Stimulated activated CD4-positive, alpha-beta T cell treated with anti-CD3 and anti-CD28 coated beads, Interleukin-1b, Interleukin-23, amount 100 ng/mL, for 24 hours (primary cell): Measurements from ENCODE around the gene EZH2.

Experiments used
- DNase-seq, 4 experiments: peaks; one replicate each; pipeline ENCODE4 v3.0.0-alpha.2; 2020; ENCODE audit warnings: low read depth in 4 of 4, low spot score in 1 of 4

Gene EZH2

DNA sequence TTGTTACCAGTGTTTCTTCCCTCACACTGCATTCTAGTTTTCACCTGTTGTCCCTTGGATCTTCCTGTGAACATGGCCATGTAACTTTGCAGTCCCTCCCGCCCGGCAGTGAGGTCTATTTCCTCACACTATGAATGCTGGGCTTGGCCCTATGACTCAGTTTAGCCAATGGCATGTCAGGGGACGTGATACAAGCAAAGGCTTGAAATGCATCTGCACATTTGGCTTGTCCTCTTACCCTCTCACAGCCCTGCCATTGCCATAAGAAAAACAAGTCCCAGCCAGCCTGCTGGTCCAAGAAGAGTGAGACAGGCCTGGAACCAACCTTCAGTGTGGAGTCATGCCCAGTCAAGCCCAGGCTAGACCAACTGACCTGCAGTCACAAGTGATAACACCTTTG, 17.1 kb upstream of the EZH2 start:
- no peak for DNase-seq

- no peak for DNase-seq
Observed at GRCh38 chr7:148898845-148899484, 14.9 kb upstream of the EZH2 start.

DNA sequence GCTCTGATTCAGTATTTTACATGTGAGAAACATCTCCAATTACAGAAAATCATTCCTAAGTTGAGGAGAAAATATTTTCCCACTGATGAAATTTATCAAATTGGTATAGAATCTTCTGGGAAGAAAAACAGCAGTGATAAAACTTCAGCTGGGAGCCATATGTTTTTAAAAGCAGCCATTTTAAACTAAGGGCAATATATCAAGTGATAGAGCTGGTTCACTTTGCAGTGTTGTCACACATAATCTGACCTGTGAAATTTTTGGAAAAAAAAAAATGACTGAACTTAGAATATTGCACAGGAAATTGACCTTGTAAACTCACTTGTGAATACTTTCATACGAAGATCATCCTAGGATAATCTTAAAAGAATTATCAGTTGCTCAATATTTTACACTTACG, 10.5 kb upstream of the EZH2 start:
- no peak for DNase-seq

- no peak for DNase-seq
Observed at GRCh38 chr7:148893071-148893470, 9.0 kb upstream of the EZH2 start.

DNA sequence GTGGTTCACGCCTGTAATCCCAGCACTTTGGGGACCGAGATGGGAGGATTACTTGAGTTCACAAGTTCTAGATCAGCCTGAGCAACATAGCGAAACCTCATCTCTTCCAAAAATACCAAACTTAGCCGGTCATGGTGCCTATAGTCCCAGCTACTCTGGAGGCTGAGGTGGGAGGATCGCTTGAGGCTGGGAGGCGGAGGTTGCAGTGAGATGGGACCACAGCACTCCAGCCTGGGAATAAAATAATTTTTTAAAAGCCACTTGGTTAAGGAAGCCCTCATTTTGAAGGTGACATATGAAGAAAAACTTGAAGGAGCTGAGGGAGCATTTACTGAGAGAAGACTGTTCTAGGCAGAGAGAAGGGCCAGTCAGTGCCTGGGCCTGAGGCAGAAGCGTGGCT, 4.2 kb upstream of the EZH2 start:
- DNase-seq, result no peak

- no peak for DNase-seq
Observed at GRCh38 chr7:148886844-148887243, 2.8 kb upstream of the EZH2 start.

GRCh38 chr7:148884299-148885022, 370 bp upstream of the EZH2 start:
- DNase-seq, result peak; percentile 75 to 91 (median 83)

DNA sequence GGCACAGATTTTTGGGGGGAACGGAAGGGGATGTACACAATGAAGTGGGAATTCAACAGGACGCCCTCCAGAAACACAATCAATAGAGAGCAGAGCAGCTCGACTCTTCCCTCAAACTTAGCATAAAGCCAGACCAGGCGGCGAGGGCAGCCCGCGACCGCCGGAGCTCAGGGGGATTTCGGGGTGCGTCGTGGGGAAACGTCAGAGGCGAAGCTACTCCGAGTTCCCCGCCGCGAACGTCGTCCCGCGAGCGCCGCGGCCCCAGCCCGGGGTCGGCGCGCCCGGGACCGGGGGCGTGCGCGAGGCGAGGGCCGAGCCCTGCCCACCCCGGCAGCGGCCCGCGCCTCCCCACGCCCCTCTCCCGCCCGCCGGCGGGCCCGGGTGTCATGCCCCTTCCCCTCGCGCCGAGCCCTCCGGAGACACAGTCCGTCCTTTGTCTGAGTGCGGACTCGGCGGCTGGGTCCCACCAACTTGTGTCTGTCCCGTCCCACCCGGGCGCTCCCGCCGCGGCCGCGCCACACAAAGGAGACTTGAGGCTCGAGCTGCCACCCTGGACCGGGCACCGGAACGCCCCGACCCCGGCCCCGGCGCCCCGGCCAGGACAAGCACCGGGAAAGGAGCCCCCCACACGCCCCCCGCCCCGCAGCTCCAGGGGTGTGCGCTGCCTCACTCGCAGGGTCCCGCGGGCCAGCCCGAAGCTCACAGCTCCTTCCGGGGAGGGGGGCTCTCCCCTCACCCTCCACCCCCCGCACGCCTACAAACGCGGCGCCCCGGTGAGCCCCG, 634 bp downstream of the EZH2 start:
- peak in 3 of 4 experiments; percentile 16 to 35 (median 29) for DNase-seq

- DNase-seq, result no peak
Observed at GRCh38 chr7:148882841-148883265, 1.2 kb downstream of the EZH2 start.

DNA sequence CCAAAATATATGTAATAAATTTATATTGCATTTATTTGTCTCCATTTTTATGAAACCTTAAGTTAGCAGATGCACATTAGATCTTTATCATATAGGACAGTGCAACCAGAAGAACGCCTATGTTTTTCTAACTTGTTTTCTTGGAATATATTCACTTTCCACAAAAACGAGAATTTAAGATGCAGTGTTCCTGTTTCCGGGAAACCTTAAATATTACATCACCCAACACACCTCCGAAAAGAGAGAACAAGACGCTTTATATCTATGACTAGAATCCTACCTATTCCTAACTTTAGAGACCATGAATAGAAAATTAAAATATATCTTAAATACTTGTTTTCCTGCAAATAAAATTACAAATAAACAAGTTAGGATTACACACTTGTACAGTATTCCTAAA, 1.9 kb downstream of the EZH2 start:
- DNase-seq, result no peak

GRCh38 chr7:148878317-148878716, 5.8 kb downstream of the EZH2 start:
- no peak for DNase-seq

DNA sequence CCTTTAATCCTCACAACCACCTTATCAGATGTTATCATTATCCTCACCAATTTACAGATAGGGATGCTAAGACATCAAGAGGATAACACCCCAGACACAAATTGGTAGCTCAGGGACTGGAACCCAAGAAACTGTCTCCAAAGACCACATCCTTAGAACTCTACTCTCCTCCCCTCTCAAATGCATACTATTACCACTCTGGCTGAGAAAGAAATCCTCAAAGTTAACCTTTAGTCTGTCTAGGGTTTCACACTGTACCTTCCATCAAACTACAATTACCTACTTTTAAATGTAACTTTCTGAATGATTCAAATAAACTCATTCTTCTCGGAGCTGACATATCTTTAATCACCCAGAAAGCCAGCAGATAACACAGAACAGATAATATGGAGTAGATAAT, 6.6 kb downstream of the EZH2 start:
- no peak for DNase-seq

DNA sequence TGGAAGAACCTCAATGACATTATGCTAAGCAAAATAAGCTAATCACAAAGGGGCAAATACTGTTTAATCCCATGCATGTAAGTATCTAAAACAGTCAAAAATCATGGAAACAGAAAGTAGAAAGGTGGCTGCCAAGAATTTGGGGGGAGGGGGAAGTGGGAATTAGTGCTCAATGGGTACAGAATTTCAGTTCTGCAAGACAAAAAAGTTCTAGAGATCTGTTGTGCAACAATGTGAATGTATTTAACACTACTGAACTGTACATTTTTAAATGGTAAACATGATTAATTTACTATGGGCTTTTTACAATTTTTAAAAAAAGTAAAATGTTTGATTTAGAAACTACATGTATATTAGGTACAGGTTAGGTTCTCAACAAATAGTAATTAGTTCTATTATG, 11.9 kb downstream of the EZH2 start:
- DNase-seq, result no peak

GRCh38 chr7:148871551-148871950, 12.5 kb downstream of the EZH2 start:
- no peak for DNase-seq

GRCh38 chr7:148871030-148871429, 13.1 kb downstream of the EZH2 start:
- DNase-seq, result no peak

DNA sequence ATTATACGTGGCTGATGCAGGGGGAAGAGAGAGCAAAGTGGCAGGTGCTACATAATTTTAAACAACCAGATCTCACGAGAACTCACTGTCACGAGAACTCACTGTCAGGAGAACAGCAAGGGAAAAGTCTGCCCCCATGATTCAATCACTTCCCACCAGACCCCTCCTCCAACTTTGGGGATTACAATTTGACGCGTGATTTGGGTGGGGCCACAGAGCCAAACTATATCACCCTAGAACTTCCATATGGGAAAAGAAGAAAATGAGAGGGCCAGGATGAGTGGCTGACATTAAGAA, 15.8 kb downstream of the EZH2 start:
- DNase-seq, result no peak

- DNase-seq, result no peak
Observed at GRCh38 chr7:148867596-148868377, 16.3 kb downstream of the EZH2 start.

- DNase-seq, result no peak
Observed at GRCh38 chr7:148866362-148866761, 17.7 kb downstream of the EZH2 start.

DNA sequence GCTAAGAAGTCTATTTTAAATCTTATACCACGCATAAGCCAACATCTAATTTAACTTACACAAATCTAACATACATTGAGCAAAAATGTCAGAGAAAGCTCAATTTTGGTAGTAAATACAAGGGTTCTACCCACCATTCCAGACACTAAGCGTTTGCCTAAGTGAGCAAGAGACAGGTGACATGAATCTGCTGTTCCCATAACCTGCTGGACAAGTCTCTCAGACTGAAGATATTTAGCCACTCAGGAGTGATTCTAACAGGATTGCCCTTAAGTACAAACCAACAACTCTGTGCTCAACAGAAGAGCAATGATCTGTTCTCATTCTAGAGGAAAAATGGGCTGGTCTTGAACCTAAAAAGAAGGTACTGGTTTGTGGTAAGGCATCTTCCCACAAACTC, 18.8 kb downstream of the EZH2 start:
- no peak for DNase-seq

DNA sequence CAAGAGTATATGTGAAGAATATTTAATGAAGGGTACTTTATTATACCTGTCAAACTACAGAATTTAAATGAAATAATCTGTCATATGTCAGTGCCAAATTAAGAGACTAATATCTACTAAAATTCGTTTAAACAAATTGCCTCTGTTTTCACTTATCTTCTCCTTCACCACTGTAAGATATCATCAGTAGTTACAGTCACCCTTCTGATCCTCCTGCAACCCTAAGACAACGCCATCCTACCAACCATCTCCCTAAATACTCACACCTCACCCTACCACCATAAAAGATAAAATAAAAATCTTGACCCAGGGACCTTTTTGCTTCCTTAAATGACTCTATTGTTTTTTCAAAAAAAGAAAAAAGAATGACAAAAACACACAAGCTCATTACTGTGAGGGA, 20.8 kb downstream of the EZH2 start:
- DNase-seq, result no peak

DNA sequence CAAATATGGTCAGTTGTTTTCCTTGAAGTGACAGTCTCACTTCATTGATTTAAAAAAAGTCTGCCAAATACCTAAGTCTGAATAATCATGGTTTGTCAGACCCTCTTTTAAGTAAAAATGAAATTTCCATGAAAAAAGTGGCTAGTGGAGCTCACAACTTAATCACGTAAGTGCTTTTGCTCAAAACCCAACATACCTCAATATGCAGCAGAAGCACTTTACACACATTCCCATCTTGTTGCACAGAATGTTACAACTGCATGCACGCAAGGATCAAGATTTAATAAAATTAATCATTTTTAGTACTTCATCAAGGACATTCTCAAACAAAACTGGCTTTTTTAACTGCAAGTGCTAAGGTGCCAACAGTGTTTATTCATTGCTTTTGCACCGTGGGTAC, 21.6 kb downstream of the EZH2 start:
- no peak for DNase-seq

DNA sequence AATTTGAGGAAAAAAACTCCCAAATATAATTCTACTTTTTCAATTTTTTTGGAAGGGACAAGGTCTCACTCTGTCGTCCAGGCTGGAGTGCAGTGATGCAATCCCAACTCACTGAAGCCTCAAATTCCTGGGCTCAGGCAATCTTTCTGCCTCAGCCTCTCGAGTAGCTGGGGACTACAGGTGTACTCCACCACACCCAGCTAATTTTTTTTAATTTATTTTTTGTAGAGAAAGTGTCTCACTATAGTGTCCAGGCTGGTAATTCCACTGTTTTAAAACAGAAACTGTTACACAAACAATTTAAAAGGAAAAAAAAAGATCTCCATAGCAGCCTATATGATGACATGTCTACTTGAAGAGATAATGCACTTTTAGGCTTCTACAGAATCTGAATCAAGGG, 25.6 kb downstream of the EZH2 start:
- DNase-seq, result no peak
